ENCODE measurements around the gene RPRD1B.
"Not testable (repeated sequence)": the region's sequence is repeated elsewhere in the genome, so short reads cannot be mapped to it uniquely, and the experiment has no call there.

RPRD1B gene

GRCh38 chr20:38073307-38074071 is 39.9 kb downstream of the RPRD1B start:
- DNase-seq (ENCODE audit: low read depth), result peak; percentile 84

GRCh38 chr20:38075161-38075998 is 41.8 kb downstream of the RPRD1B start:
- no peak for DNase-seq (ENCODE audit: low read depth)

- DNase-seq (ENCODE audit: low read depth), result no peak
Measured at GRCh38 chr20:38076548-38076947, 43.0 kb downstream of the RPRD1B start.

GRCh38 chr20:38078084-38078483 is 44.5 kb downstream of the RPRD1B start:
- no peak for DNase-seq (ENCODE audit: low read depth)

- no peak for DNase-seq (ENCODE audit: low read depth)
Measured at GRCh38 chr20:38079353-38079752, 45.8 kb downstream of the RPRD1B start.

GRCh38 chr20:38081575-38081974 is 48.0 kb downstream of the RPRD1B start:
- no peak for DNase-seq (ENCODE audit: low read depth)

- DNase-seq (ENCODE audit: low read depth), result no peak
Measured at GRCh38 chr20:38082894-38083293, 49.3 kb downstream of the RPRD1B start.

- DNase-seq (ENCODE audit: low read depth), result peak; percentile 17
Measured at GRCh38 chr20:38083338-38084048, 49.9 kb downstream of the RPRD1B start.

GRCh38 chr20:38084425-38084951 is 50.9 kb downstream of the RPRD1B start:
- DNase-seq (ENCODE audit: low read depth), result peak; percentile 64

- DNase-seq (ENCODE audit: low read depth), result no peak
Measured at GRCh38 chr20:38085026-38085425, 51.5 kb downstream of the RPRD1B start.

- no peak for DNase-seq (ENCODE audit: low read depth)
Measured at GRCh38 chr20:38089500-38089899, 56.0 kb downstream of the RPRD1B start.

- DNase-seq (ENCODE audit: low read depth), result no peak
Measured at GRCh38 chr20:38090061-38090460, 56.5 kb downstream of the RPRD1B start.

- DNase-seq (ENCODE audit: low read depth), result no peak
Measured at GRCh38 chr20:38091441-38092216, 58.1 kb downstream of the RPRD1B start.

GRCh38 chr20:38092260-38092857 is 58.8 kb downstream of the RPRD1B start:
- DNase-seq (ENCODE audit: low read depth), result no peak

GRCh38 chr20:38092915-38093314 is 59.4 kb downstream of the RPRD1B start:
- DNase-seq (ENCODE audit: low read depth), result no peak

GRCh38 chr20:38093641-38094077 is 60.1 kb downstream of the RPRD1B start:
- no peak for DNase-seq (ENCODE audit: low read depth)

GRCh38 chr20:38094373-38094891 is 60.9 kb downstream of the RPRD1B start:
- DNase-seq (ENCODE audit: low read depth), result peak; percentile 95

GRCh38 chr20:38095017-38095686 is 61.6 kb downstream of the RPRD1B start:
- DNase-seq (ENCODE audit: low read depth), result peak; percentile 57

- peak; percentile 56 for DNase-seq (ENCODE audit: low read depth)
Measured at GRCh38 chr20:38098952-38099351, 65.4 kb downstream of the RPRD1B start.

GRCh38 chr20:38102206-38102605 is 68.7 kb downstream of the RPRD1B start:
- DNase-seq (ENCODE audit: low read depth), result not testable (repeated sequence)
